Breast epithelium (tissue), 4 donors: ENCODE data around the gene XK. TPM values are rescaled to one million over a fixed set of nuclear protein-coding genes. Genes with fewer than 3 reads are reported as not detected.

ENCODE experiments used
- DNase-seq, 2 donors: peaks; one replicate each; pipeline ENCODE4 v3.0.0-alpha.2; 2019; ENCODE audit warnings: low spot score in 2 of 2
- H3K27ac ChIP-seq, 2 donors: fragments of 200-600 bp; sonication (generic) in 1 of 2; one replicate each; pipeline ENCODE4 v1.5.1; 2016 to 2019; ENCODE audit warnings: mild to moderate bottlenecking in 1 of 2
- H3K27me3 ChIP-seq, 2 donors: fragments of 200-600 bp; sonication (generic) in 1 of 2; one replicate each; pipeline versions ENCODE4 v1.5.1 to v1.6.0; 2017 to 2019; ENCODE audit warnings: control low read depth in 1 of 2, mild to moderate bottlenecking in 1 of 2
- H3K36me3 ChIP-seq: fragments of 200-600 bp; one replicate; pipeline ENCODE4 v1.5.1; 2019
- H3K4me1 ChIP-seq, 2 donors: fragments of 200-600 bp; sonication (generic); one replicate each; pipeline ENCODE4 v1.5.1; 2016 to 2019; ENCODE audit warnings: control low read depth in 1 of 2
- H3K4me3 ChIP-seq, 3 donors: fragments of 200-600 bp; sonication (generic); 1 replicate in 2 of 3; 2 replicates in 1 of 3; pipeline ENCODE4 v1.5.1; 2016 to 2019; ENCODE audit warnings: mild to moderate bottlenecking in 3 of 3, moderate library complexity in 2 of 3
- H3K9me3 ChIP-seq, 2 donors: fragments of 200-600 bp; sonication (generic) in 1 of 2; one replicate each; pipeline ENCODE4 v1.5.1; 2016 to 2019; ENCODE audit warnings: control low read depth in 1 of 2
- POLR2A ChIP-seq: fragments of 450-650 bp; IDR thresholded peaks from one replicate; pipeline ENCODE4 v1.6.1; 2016; ENCODE audit warnings: antibody characterized with exemption, mild to moderate bottlenecking, moderate library complexity
- POLR2AphosphoS5 ChIP-seq, 3 donors: sonication (generic); formaldehyde crosslinking; IDR thresholded peaks; one replicate each; pipeline ENCODE4 v1.6.1; 2017; ENCODE audit warnings: antibody characterized with exemption in 3 of 3
- intact Hi-C: fragments of 100-400 bp; cut with DNase I; formaldehyde crosslinking; loops from one replicate; pipeline ENCODE4 v1.15.1; 2023; ENCODE audit warnings: low total_unique reads
- total RNA-seq, 3 donors: library from RNA; depleted of rRNA; stranded (reverse); fragments of >200 nt; gene quantifications; one replicate each; pipeline ENCODE4 v1.1.0, GENCODE V29; 2016
- TF ChIP-seq, protein P1 (sequence below), 3 donors: fragments of 450-650 bp; IDR thresholded peaks; one replicate each; pipeline ENCODE4 v1.5.1; 2016 to 2017; ENCODE audit warnings: antibody characterized with exemption in 3 of 3, mild to moderate bottlenecking in 3 of 3, moderate library complexity in 3 of 3

XK gene
- total RNA-seq, 3 donors from 2014 or later = under 0.01 to 0.88 (median 0.66) TPM

DNA sequence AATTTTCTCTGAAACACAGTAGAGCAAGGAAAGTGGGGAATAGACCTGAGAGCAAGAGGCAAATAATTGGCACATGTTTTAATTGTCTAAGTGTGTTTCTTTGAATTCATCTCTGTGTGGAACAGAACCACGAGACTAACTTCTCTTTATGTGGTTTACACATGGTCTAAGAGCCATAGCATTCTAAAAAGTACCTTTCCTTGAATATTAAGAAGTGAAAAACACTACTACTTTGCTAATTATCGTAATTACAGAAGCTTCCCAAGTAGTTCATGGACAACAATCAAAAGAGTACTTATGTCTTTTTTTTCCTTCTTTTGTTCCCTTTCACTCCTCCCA is 91.4 kb downstream of the XK start:
- no peaks in the 10 kb centered on the region for H3K36me3 ChIP-seq
- H3K27ac ChIP-seq = no peak overlapping the region
- no peak overlapping the region for H3K4me3 ChIP-seq
- H3K27me3 ChIP-seq = peaks cover 0 to 18% of the 10 kb centered on the region in 2 donors
- no peaks in the 10 kb centered on the region for H3K4me1 ChIP-seq
- intact Hi-C loops = no loop called here
- DNase-seq = no peak
- TF ChIP-seq, protein P1, sequence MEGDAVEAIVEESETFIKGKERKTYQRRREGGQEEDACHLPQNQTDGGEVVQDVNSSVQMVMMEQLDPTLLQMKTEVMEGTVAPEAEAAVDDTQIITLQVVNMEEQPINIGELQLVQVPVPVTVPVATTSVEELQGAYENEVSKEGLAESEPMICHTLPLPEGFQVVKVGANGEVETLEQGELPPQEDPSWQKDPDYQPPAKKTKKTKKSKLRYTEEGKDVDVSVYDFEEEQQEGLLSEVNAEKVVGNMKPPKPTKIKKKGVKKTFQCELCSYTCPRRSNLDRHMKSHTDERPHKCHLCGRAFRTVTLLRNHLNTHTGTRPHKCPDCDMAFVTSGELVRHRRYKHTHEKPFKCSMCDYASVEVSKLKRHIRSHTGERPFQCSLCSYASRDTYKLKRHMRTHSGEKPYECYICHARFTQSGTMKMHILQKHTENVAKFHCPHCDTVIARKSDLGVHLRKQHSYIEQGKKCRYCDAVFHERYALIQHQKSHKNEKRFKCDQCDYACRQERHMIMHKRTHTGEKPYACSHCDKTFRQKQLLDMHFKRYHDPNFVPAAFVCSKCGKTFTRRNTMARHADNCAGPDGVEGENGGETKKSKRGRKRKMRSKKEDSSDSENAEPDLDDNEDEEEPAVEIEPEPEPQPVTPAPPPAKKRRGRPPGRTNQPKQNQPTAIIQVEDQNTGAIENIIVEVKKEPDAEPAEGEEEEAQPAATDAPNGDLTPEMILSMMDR (IDR thresholded peaks at IDR 0.05) = no peak
- TF ChIP-seq POLR2AphosphoS5 (IDR thresholded peaks at IDR 0.05) (no peak), POLR2A (no peak)
- no peaks in the 10 kb centered on the region for H3K9me3 ChIP-seq

GRCh38 chrX:37779857-37780256 is 94.3 kb downstream of the XK start, which contains the start of gene CYBB:
Gene CYBB (plus strand): TSS chrX:37780059. CDS start chrX:37780078, 19 bp downstream.
- TF ChIP-seq POLR2A (no peak), POLR2AphosphoS5 (IDR thresholded peaks at IDR 0.05) (no peak)
- peak within 1 kb of the TSS in 1 of 3 donors; percentile 3 for H3K4me3 ChIP-seq
- H3K27ac ChIP-seq = no peak within 1 kb of the TSS
- H3K27me3 ChIP-seq = peaks cover 0 to 27% of the 10 kb centered on the region in 2 donors
- H3K36me3 ChIP-seq = no peaks in the 10 kb centered on the region
- no peak for DNase-seq
- H3K4me1 ChIP-seq = no peaks in the 10 kb centered on the region
- intact Hi-C loops = no loop called here
- H3K9me3 ChIP-seq = no peaks in the 10 kb centered on the region

DNA sequence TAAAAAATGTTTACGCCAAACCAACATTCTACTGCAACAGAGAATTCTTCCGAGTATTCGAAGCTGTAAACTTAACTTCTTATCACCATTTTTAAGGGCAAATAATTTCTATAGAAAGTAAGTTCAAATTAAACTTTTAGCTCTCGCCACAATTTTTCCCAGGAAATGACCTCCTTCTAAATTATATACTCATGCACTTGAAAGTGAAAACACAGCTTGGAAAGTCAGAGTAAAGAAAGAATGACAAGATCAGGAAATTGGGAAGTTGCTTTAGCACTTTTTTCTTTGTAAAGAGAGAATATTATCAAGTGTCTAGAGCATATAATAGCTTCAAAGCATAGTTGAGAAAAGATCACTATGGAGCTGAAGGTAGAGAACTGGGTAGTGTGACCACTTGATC is 95.5 kb downstream of the XK start:
- no peak overlapping the region for H3K27ac ChIP-seq
- no peaks in the 10 kb centered on the region for H3K9me3 ChIP-seq
- peaks cover 0 to 27% of the 10 kb centered on the region in 2 donors for H3K27me3 ChIP-seq
- DNase-seq = no peak
- no peaks in the 10 kb centered on the region for H3K36me3 ChIP-seq
- H3K4me3 ChIP-seq = peak overlapping the region in 1 of 3 donors; percentile 3
- no peaks in the 10 kb centered on the region for H3K4me1 ChIP-seq
- intact Hi-C loops = no loop called here
- TF ChIP-seq, protein P1 (IDR thresholded peaks at IDR 0.05) = no peak
- no peak for TF ChIP-seq POLR2A
- no peak for TF ChIP-seq POLR2AphosphoS5 (IDR thresholded peaks at IDR 0.05)

Other genes starting within 250 kb of the XK start
- gene LANCL3, start 114.1 kb upstream of the XK start, total RNA-seq = under 1 TPM; 0.16 to 0.59 (median 0.33) TPM
- gene CYBB, start 94.3 kb downstream of the XK start, total RNA-seq = 10 to 100 TPM; 13.1 to 25.5 (median 23.5) TPM
- gene DYNLT3, start 161.8 kb downstream of the XK start, total RNA-seq = 10 to 100 TPM; 37.0 to 40.0 (median 37.5) TPM